Measurements from ENCODE around the gene ADTRP.

The ADTRP gene, protein sequence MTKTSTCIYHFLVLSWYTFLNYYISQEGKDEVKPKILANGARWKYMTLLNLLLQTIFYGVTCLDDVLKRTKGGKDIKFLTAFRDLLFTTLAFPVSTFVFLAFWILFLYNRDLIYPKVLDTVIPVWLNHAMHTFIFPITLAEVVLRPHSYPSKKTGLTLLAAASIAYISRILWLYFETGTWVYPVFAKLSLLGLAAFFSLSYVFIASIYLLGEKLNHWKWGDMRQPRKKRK

DNA sequence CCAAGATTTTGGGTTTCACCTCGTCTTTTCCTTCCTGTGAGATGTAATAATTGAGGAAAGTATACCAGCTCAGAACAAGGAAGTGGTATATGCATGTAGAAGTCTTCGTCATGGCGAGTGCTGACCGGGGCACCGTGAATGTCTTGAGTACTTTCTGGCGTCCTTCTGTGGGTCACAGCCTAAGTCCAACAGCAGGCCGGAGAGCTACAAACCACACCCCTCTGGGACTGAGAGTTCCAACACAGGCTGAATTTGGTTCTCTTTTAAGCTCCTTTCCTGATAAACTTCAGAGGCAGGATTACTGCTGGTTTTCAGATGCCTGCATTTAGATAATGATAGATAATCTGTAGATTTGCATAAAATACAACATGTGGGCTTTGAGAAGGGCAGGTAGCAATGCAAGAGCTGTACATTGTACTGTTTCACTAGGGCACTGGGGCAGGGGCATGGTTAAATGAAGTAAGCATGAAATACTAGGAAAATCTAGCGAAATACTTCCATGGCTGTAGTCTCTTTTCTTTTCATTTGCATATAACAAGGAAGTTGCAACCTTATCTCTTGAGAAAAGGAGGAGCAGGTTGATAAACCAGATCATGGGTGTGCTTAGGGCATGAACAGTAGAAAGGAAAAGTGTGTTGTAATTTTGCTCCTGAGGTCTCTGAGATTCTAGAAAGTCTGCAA, at the start of gene ADTRP:
TSS of gene ADTRP (minus strand) at position 156 of the 681 bp plus-strand sequence. CDS start at position 112, 44 bp downstream.
- FAIRE-seq: no peak

DNA sequence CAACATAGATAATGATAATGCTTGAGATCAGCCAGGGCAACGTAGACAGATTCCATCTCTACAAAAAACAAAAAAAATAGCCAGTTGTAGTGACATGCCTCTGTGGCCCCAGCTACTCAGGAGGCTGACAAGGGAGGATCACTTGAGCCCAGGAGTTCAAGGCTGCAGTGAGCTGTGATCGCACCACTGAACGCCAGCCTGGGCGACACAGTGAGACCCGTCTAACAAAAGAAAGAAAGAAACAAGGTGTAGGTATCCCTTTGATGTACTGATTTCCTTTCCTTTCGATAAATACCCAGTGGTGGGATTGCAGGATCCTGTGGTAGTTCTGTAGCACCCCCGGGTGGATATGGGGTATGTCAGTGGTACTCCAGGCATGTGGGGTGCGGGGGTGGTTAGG, 48.2 kb upstream of the ADTRP start:
- FAIRE-seq: no peak

DNA sequence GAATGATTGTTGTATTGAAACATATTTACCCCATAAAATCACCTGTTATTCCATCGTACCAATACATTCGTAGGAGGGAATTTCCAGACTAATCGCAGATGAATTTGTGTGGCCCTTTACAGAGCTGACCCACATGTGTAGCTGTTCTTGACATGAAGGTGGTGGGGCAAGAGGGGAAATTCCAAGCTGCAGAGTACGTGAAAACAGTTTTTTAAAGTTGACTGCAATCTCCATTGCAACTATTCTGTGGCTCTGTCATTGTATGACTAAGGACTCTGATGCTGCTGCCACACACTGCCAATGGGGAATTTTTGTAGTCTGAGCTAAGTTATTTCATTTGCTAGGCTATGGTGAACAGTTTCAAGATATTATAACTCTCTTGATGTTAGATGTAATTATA, 46.4 kb upstream of the ADTRP start:
- FAIRE-seq: no peak

DNA sequence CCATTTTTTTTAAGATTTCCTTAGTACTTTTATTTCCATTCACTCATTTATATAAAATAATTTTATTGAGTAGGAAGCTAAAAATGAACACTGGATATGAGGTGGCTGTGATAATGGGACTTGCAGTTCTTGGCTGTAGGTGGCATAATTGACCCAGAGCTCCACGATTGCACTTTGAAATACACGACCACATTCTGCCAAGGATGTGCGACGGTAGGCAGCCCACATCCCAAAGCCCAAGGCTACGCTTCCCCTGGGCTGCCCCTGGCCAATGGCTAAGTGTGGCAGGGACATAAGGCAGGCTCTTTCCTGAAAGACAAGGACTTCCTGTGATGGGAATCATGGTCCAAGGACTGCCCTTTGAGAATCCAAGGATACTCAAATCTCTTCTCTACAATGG, 43.7 kb upstream of the ADTRP start:
- FAIRE-seq: no peak

DNA sequence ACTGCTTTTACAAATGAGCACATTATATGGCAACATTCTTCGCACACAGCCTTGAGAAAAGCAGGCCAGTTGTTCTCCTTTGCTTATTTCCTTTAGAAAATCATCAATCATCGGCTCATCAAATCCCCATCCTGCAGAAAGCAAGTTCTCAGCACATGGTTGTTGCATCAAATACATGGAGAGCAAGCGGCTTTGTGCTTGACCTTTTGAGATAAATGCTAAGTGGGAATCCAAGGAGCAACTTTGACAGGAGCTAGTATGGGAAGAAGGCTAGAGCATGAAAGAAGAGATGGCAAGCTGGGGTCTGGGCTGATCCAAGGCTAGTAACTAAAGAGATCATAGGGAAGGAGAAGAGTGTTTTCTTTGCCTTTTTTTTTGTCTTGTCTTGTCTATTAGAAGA, 43.2 kb upstream of the ADTRP start:
- FAIRE-seq: no peak

DNA sequence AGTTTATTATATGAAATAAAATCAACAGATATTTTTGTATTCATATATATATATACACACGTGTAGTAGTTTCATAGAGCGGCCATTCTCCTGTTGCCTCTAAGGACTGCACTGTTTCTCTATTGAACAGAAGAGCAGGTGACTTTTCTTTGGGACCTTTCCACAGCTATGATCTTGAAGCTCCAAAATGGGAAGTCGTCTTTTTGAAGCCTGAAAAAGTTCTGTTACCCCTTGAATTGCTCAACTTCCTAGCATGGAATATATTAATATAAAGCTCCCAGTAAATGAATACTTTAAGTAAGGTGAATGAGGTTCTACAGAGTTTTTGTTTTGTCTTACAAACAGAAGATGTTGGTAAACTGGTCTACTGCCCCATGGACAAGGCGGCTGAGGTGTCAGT, 42.2 kb upstream of the ADTRP start:
- no peak for FAIRE-seq

DNA sequence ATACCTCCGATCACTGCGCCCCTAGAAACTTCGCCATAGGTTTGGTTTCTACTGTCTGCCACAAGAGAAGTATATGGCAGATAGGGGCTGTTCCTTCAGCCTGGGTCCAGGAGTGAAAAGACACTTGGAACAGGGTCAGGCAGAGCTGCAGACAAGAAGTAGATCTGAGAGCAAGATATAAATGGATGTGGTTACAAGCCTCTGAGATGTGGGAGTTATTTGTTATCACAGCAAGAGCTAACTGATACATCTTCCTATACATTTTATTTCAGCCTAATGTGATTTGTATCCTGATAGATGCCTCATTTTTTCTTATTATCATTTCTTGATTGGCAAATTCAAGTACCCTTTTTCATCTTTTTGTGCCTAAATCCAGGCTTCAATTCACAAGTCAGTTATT, 40.9 kb upstream of the ADTRP start:
- no peak for FAIRE-seq

DNA sequence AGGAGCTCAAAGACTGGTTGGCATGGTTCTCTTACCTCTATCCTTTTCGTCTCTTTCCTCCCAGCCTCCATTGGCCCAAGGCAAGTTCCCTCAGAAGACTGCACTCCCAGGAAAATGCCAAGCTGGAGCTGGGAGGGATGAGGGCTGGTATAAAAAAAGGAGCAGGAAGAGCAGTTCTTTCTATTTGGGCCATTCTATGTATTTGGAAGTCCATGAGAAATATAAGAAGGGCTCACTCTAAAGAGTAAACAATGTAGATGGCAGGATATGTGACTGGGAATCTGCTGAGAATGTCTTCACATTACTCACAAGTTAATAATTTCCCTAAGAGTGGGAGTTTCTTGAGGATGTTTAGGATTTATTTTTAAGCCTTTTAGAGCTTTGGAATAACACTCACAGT, 36.6 kb upstream of the ADTRP start:
- no peak for FAIRE-seq

DNA sequence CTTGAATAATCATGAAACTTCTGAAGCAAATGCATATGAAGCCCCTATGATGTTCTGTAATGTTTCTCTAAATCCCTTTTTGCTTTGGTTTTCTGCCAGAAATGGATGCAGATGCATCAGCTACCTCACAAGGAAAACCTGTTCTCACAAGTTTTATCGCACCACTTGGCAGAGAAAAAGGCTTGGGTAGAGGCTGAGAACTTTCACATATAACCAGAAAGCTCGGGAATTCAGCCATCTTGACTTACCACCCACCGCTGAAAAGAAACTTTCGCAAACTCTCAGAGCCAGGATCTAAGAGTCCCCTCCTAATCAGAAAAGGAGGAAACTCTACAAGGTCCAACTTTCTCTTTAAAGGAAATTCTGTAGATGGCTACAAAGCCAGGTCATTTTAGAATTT, 36.2 kb upstream of the ADTRP start:
- FAIRE-seq: no peak

DNA sequence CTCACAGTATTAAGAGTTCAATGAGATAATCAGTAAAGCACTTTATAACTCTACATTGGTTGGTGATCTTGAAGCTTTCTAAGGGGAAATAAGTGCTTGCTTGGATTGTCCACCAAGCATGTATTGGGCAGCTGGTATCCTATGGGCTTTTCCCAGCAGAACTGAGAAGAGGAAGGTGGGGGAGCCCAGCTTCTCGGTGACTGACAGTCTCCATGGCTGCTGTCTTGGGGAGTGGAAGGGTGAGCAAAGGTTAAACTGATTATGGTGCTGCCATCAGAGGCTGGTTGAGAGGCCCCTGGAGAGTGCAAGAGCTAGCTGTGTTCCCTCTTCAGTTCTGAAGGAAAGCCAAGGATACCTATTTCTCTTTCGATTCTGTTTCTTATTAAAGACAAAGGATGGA, 35.5 kb upstream of the ADTRP start:
- no peak for FAIRE-seq

DNA sequence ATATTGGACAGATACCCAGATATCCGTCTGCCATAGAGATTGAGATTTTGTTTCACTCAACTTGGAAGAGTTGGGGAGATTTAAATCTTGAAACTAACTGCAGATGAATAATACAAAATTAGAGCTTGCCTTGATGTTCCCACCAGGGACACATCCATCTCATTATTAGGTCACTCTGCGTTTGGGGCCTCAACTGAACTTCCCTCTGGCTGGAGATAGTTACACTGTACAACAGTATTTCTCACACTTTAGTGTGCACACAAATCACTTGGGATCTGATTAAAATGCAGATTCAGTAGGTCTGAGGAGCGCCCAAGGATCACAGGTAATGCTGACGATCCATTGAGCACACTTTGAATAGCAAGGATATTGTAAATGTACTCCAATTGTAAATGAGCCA, 35.0 kb upstream of the ADTRP start:
- FAIRE-seq: no peak

DNA sequence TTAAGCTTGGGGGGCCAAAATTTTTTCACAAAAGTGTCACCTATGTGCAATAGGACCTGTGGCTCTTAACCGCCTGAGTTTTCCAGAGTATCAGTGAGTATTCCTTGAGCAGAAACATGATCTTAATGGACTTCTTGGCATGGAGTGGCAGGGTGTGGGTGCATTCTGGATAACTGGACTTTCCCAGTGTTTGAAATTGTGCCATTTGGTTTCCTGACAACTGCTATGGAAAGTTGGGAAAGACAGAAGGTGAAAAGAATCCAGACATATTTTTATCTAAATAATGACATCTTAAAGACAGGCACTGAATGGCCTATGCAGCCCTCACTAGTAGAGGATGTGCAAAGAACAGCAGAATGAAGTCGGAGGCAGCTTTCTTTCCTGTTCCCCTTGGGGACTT, 34.3 kb upstream of the ADTRP start:
- no peak for FAIRE-seq

DNA sequence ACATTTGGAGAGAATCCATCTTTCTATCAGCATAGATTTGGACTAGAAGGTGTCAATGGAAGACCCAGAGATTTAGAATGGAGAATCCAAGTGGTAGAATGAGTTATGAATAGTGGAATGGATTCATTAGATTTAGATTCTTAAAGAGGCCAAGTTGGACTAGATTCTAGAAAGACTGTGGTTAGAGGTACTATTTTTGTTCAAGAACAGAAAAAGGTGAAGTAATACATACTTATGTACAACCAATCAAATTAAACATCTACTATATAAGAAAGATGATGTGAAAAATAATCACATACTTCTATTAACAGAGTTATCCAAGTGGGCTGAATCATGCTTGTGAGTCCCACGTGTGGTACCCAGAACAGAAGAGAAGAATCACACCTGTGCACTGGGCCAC, 33.8 kb upstream of the ADTRP start:
- FAIRE-seq: no peak

DNA sequence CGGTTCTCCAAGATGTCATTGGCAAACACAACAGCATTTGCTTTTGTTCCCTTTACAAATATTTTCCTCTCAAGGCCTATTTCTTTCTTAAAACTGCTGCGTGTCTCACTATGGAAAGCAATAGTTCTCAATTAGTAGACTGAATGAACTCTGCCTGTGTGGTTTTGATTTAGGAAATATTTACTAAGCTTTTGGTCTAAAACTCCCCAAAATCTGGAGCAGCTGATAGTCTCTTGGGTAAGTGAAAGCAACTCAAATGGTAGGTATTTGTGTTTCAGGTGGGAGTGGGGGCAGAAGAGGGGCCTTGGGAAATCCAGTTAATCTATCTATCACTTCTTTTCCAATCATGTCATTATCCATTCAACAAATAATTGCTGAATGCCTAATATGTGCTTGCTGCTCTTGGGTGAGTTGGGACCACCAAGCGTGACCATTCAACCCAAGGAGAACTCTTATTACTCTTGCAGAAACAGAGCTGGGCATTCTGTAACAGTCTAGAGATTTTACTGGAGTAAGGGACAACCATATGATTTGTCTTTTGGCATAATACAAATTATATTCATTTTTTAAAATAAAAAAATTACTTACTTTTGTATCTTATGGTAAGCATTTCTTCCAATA, 33.2 kb upstream of the ADTRP start:
- no peak for FAIRE-seq

DNA sequence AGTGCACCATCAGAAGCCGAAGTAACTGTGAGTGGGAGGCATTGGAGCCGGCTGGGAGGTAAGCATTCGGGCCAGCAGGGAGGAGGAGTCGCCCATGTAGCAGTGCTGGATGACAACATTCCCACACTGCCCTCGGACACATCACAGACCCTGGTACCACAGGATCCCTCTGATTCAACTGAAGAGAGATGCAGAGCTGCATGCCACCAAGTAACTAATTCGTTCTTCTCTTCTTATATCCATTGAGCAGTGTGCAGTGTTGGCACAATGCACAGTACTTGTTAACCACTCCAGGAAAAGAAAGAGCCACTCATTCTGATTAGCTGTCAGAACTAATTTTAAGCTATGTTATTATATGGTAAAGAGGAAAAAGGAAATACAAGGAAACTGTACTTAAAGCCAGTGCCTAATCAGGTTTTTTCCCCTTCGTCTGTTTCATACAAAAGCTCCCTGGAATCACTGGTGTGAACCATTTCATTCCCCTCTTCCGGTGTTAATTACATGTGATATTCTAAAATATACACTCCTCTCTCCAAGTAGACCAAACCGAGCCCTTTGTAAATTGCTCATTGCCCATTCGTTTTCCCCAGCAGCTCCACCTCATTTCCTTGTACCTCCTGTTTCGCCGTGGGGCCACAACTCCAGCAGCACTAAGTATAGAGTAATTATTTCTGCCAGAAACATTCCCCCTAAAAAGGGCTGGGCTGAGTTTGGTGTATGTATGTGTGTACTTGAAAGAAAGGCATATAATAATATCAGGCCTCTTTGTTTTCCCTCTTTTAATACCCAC, 32.4 kb upstream of the ADTRP start:
- FAIRE-seq: no peak

DNA sequence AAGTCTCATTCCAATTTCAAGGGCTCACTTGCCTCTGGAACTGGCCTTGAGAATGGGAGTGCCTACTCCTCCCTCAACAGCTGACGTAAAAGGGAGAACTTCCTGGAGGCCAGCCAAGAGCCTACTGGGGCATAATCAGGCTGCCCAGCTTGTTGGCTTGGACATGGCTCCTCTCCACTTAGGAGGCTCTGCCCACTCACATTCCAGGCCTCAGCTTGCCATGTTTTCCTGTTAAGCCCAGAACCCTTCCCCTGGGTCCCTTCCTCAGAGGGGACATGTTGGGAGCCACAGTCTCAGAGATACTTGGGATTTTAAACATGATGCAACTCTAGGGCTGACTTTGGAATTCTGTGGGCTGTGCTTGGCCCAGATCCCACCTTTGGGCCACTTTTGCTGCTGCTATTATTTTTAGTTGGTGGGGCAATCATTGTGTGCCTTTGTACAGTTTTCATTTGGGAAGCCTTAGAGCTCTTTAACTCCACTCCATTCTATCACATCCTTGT, 31.5 kb upstream of the ADTRP start:
- FAIRE-seq: no peak

DNA sequence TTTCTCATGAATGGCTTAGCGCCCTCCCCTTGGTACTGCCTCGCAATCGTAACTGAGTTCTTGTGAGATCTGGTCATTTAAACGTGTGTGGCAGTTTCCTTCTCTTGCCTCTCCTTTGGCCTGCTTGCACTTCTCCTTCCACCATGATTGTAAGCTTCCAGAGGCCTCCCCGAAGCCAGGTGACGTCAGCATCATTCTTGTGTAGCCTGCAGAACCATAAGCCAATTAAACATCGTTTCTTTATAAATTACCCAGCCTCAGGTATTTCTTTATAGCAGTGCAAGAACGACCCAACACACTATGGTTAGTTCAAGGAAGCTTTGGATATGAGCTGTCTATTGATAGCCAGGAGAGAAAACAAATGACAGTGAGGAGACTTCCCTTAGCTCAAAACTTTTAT, 29.5 kb upstream of the ADTRP start:
- FAIRE-seq: no peak

DNA sequence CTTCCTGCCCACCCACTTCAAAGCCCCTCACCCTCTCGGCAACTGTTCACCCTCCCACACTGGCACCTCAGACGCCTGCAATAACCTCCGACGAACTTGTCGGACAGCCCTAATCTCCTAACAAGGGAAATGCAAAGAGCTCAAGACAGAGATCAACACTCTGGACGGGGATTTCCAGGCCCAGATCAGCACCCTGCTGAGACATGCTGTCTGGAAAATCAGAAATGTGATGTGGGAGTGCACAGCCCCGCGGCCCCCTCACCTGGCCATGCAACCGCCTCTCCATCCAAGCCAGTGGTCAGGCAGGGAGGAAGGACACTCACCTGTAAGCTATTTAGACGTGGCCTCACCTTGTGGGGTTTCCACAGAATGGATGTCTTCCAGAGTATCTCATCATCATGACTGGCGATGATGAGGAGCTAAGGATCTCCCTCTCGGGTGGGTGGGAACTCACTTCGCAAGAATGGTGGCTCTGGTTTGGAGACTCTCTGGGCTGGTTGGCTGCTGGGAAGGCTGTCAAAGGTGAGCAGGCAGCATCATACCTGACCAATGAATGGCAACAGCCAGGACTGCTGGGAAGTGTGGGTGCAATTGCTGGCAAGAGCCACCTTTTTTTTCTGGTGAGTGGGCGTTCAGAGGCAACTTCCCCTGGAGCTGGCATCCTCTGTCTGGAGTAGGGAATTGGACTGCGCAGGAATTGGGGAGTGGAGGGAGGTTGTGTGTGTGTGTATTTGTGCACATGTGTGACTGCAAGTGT, 28.1 kb upstream of the ADTRP start:
- no peak for FAIRE-seq

DNA sequence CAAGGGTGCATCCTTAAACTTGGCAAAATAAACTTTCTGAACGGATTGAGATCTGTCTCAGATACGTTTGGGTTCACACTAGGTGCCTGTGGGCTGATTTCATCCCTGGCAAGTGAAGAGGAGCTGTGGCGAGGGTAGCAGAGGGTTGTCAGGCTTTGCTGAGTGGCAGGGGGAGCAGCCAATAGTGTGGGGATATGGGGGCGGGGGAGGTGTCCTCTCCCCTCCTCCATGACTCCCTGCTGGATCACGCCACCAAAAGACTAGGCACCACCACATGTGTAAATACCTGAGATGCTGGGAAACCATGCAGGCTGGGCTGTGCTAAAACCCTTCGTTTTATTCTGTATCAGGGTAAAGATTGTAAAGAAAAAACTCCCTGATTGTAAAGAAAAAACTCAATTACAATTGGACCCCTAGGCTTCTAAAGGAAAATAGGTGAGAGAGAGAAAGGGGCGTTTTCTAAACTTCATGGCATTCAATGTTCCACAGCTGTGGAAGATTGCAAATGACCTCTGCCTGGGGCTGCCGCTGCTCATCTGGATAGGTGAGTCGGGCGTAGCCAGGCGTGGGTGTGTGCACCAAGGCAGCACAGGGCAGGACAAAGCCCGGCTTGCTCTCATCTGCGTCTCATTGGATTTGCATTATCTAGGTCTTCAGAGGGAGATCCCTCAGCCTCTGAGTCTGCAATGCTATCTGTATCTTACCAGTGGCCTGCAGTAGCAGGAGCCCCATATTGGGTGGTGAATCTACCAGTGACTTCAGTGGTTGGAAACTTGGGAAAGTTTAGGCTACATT, 26.9 kb upstream of the ADTRP start:
- no peak for FAIRE-seq

DNA sequence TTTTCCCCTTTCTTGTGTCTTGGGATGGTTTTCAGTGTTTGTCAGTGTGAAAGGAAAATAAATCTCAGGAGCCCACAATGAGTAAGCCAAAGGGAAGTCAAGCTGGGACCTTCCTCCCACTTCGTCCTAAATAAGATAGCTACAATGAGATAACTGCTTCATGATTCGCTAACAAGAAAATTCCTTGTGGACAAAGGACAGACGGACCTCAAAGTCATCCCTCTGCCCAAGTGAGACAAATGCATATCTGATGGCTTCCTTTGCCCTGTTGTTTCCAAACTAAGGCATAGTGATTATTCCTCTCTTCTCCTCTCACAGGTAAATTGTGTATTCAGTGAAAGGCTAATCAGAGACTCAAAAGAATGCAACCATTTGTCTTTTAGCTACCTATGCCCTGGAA, 26.1 kb upstream of the ADTRP start:
- no peak for FAIRE-seq

DNA sequence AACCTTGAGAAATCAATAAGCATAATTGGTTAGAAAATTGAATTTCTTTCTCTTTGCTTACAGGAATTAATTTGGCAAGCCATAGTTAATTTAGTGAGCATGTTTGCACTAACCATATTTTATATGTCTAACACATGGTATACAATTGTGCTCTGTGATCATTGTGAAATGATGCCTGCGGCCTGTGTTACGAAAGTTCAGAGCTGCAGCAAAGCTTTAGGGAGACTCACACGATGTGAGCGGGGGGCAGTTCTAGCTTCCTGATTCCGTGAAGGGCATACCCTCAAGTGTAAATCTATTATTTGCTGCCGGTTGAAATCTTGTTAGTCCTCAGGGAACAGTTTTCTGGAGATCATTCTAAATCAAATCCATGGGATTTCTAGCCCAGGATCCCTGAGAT, 25.5 kb upstream of the ADTRP start:
- FAIRE-seq: no peak

DNA sequence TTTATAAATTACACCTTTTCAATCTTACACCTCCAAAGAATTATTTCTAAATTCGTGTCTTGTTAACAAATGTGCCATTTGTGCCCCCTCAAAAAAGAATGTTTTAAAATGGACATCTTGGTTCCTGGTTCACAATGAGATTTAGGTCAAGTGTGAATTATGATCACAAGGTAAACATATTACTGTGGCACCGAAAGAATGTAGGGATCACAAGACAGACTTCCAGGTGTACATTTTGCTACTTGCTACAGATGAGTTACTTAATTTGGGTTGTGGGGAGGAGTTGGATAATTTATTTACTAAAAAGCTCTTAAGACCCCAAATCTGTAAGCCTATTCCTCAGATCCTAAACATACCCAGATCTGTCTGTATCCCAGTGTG, 25.0 kb upstream of the ADTRP start:
- no peak for FAIRE-seq
